Retina (tissue), 1 donor: ENCODE data around the gene ATG5.
"Not testable (repeated sequence)": the region's sequence is repeated elsewhere in the genome, so short reads cannot be mapped to it uniquely, and the experiment has no call there.

Source experiments
- DNase-seq: peaks from one replicate; pipeline ENCODE4 v3.0.0-alpha.2; 2016

Gene ATG5

DNA sequence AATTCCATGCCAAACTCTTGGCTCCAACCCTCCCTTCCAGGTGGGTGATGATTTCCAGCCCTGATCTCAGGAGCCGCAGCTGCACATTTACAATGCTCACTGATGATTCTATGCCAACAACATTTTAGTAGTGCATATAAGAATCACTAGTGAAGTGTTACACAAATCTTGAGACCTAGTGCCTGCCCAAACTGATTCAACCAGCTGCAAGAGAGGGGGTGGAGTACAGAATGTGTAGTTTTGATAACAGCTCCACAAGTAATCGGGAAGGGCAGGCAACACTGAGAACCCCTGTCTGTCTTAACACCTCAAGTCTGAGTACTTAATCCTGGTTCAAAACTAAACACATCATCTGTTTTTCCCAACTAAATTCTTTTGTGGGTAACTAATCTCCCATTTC lies 147.8 kb downstream of the ATG5 start:
- DNase-seq, result no peak

DNA sequence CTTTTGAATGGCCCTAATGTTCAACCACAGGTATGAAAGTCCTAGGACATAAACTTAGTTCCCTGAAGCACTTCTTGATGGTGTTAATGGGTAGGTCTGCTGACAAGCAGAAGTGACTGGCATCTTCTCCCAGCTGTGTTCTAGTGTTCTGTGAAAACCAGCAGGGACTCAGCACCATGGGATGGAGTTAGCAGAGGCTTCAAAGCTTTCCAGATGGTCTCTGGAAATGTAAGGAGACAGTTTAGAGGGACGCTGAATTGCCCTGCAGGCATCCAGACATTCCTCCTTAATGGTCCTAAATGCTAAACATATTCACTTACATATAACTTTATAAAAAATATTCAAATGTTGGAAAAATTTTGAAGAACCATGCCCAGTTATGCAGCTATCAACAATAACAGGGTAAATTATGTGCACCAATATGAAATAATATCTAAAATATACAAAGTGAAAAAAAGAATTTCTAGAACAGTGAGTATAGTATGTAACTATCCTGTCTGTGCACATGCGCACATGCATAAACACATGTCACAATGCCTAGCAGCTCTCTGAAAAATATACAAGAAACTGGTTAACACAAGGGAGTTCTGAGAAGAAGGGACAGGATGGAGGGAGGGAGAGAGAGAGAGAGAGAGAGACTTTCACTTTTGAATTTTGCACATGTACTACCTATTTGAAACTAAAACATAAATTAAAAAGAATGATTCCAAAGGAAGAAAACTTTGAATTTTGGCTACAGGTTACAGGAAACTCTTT lies 152.3 kb downstream of the ATG5 start:
- no peak for DNase-seq

DNA sequence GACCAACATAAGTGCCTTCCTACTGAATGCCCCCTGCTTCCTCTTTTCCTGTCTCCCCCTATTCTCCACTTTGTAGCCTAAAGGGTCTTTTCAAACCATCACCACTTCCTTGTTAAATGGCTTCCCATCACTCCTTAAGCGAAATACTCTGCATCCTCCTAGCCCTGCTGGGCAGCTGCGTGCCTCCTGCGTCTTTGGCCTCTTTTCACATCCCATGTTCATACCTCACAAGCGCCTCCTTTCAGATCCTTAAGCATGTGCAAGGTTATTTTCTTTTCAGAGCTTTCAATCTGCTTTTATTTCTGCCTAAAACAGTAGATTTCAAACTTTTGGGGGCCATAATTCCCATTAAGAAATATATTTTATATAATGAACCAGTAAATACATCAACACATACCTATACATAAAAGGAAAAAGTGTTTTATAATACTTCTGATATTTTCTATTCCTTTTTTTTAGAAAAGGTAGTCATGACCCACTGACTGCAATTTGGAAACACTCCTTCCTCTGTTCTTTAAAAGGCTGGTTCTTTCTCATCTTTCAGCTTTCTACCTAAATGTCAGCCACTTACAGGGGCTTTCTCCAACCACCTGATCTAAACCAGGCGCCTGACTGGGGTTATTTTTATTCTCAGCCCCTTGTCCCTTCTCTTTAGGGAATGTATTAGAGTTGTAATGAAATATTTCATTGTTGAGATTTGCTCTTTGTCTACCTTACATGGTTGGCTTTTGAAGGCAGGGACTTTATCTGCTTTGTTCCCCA lies 155.3 kb downstream of the ATG5 start:
- DNase-seq, result no peak

DNA sequence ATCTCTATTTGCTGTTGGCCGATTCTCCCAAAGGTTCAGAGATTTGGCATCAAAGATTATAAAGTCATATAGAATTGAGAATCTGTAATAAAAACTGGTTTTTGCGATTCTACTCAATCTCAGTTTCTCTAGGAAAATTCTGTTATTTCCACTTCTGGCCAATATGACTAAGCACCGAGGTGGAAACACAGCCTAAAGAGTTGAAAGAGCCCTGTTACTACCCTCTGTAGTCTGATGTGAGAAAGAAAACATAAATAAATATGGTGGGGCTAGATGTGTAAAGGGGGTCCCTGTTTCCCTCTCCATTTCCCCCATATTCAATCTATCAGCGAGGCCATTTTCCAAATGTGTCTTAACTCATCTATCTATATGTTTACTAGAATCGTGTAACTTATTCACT lies 156.0 kb downstream of the ATG5 start:
- DNase-seq, result no peak

DNA sequence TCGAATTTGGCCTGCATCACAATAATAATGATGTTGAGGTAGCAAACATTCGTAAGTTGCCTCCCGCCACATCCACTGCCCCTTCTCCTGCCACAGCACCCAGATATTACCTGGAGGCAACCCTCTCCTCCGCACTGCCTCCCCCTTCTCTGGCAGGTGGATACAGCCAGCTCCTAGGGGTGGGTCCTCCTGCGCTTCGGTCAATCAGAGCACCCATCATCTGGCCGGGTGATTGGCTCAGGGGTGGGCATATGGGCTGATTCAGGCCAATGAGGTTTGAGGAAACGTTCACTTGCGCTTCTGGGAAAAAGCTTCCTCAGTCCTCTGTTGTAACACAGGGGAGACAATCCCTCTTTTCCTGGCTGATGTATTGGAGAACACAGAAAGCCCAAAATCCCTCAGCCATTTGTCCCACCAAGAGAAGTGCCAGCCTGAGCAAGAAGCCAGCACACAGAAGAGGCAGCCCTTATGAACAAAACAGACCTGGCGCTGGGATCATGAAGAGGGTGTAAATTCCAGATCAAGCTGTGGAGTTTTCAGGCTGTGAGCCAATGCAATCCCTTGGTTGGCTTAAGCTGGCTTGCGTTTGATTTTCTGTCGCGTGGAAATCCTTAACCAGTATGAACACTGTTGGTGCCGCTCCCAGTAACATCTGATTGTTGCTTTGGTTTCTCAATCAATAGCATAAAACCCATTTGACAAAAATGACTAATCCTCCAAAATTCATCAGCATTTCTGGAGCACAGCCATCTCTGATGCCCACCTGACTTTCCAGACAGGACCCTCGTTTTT lies 157.3 kb downstream of the ATG5 start:
- DNase-seq, result no peak

DNA sequence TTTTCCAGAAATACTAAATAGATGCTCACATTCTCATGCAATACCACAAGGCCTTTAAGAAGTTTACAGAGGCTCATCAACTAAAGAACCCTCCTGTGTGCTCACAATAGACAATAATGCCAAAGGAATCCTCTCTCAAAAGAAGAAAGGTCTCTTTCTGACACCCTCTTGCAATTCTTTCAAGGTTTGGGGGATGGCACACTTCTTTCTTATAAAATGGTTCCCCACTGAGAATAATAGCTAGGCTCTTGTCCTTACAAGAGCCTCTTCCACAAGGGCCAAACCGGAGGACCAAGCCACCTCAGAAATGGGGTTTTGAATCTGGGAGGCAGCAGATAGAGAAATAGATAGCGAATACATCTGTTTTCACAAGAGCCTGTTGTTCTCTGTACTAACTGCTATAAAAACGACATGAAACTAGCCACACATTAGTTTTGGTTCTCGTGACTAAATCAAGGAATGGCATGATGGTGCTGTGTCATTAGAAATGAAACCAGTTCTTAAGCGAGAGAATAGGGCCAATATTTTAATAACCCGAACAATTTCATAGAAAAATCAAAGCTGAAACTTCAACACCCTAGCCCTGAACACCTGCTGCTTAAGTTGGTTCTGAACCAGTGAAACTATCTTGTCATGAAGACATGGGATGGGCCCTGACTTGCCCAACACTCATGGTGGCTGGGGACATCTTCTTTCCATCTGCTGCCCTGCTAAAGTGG lies 158.3 kb downstream of the ATG5 start:
- no peak for DNase-seq

DNA sequence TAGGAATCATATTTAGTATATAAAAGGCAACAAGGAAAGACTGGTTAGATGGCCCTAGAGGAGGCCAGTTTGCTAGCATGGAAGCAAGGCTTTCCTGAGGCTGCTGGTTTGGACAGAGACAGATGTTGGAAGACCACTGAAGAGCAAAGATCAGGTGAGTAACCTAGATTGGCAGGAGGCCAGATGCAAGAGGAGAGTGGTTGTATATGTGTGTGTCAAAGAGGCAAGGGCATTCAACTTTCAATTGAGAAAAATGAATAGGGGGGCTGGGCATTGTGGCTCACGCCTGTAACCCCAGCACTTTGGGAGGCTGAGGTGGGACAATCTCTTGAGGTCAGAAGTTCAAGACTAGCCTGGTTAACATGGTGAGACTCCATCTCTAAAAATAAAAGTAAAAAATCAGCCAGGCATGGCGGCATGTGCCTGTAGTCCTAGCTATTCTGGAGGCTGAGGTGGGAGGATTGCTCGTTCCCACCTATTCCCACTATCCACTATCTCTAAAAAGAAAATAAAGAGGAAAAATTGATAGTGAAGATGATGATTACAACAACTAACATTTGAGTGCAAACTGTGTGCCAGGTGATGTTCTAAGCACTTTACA lies 159.6 kb downstream of the ATG5 start:
- DNase-seq, result no peak

DNA sequence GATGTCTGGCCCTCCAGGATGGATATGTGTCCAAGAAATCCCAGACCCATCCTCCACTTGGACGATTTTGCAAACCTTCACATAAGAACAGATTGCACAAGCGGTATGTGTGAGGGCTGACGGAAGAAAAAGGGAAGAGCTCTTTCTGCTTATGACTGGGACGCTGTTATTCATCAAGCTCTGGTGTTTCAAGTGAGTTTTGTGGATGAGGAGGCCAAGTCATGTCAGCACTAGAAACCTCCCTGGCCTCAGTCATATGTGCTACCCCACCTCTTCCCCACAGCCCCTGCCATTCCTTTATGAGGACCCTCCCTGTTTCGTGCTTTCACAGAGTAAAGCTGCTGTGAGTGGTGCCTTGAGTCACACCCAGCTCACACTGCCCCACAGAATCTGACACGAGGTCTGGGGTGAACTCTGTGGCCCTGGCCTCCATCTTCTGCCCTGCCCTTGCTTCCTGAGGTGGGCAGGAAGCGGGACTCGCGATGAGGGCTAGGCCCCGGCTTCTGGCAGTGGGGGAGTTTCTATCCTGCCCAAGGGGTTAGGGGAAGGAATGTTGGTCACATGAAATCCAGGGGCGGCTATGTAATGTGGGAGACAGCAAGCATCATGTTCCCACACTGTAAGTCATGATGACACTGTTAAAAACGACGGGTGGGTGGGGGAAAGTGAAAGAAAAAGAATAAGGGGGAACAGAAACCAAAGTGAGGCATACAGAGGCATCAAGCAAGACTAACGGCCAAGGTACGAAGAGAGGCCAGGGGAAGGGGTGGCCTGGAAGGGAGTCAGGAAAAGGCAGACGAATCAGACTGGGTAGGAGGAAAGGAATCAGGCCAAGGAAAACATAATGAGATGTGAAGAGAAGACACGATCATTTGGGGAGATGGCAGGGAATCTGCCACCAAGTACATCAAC lies 161.3 kb downstream of the ATG5 start:
- DNase-seq, result no peak

DNA sequence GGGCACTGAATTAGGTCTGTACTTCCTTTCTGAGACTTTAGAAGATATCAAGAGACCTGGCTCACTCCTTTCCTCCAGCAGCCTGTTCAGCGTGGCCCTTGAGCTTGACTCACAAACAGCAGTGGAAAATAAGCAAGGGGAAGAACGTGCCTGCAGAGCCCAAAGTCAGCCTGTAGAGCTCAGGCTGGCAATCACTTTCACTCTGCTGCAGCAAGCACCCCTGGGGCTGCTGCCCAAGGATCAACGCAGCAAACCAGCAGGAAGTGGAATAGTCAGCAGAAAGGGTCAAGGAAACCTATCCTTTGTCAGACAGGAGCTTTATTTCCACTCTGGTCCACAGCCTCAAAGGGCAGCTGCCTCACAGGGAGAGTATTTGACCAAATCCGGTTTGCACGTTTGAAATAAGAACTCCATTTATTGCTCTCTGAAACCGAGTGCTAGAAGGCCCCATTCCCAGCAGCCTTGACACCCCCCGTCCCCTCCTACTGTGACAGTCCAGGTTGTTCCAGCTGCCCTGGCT lies 162.1 kb downstream of the ATG5 start:
- peak; percentile 52 for DNase-seq

DNA sequence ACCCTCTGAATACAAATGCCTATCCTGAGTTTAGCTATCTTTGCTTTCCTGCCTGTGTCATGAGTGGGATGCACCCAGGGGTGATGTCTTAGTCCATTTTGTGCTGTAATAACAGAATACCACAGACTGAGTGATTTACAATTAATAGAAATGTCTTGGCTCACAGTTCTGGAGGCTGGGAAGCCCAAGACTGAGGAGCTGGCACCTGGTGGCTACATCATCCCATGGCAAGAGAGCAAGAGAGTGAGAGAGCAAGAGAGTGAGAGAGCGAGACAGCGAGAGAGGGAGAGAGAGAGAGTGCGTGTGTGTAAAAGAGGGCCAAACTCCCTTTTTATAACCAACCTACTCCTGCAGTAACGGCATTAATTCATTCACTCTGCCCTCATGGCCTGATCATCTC lies 162.6 kb downstream of the ATG5 start:
- no peak for DNase-seq

DNA sequence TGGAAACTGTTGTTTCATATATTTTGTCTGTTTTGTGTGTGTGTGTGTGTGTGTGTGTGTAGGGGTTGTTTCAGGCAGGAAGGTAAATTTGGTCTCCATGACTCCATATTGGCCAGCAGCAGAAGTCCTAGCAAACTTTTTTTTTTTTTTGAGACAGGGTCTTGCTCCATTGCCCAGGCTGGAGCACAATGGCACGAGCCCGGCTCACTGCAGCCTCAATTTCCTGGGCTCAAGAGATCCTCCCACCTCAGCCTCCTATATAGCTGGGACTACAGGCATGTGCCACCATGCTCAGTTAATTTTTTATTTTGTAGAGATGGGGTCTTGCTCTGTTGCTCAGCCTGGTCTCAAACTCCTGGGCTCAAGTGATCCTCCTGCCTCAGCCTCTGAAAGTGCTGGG lies 163.7 kb downstream of the ATG5 start:
- DNase-seq, result no peak

DNA sequence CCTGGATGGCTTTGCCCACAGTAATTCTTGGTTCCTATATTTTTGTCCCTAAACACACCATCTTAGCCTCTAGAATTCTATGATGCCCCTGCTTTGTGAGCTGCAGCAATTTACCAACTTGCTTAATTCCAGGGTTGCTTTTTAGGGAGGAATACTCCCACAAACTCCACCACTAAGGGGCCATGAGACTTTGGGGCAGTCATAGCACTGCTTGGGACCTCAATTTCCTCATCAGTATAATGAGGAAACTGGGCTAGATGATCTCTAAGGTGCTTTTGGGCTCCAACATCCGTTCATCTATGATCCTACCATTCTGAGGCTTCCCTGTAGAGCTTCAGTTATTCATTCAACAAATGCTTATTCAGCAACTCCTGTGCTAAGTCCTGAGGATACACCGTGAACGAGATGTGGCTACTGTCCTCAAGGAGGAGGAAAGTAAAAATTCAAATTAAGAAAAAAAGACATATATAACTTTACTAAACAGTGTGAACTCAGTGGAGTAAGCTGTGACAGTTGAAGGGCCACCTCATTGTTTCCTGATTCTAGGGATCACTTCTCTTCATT lies 164.2 kb downstream of the ATG5 start:
- no peak for DNase-seq

DNA sequence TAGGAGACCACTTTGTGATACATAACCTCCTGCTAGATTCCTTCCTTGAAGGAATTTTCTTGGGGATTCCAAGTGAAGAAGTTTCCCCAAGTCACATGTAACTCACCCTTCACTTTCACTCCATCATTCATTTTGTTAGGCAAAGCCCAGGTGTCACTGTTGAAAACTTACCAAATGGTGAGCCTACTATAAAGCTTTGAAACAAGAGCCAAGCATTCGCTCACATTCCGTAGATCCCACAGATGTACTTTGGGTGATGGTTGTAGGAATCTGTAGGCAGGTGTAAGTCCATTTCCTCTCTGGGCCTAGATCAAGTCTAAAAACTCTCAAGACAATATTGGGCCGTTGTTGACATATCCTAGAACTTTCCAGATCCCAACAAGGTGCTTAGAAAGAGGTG lies 165.4 kb downstream of the ATG5 start:
- no peak for DNase-seq

DNA sequence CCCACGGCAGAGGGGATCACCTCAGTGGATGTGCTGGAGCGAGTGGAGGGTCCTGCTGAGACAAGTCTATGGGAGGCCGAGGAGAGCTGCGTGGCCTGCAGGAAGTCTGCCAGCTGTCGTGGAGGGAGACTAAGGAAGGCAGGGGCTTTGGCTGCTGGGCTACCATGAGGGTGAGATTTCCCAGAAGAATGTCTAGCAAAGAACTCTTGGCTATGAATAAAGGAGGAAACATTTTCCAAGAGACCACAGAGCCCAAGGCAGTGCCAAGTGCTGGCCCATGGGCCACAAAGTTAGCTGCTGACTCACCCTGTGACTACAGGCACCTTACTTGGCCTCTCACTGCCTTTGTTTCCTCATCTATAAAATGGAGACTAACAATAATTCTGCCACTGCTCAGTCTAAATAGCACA lies 166.0 kb downstream of the ATG5 start:
- no peak for DNase-seq

DNA sequence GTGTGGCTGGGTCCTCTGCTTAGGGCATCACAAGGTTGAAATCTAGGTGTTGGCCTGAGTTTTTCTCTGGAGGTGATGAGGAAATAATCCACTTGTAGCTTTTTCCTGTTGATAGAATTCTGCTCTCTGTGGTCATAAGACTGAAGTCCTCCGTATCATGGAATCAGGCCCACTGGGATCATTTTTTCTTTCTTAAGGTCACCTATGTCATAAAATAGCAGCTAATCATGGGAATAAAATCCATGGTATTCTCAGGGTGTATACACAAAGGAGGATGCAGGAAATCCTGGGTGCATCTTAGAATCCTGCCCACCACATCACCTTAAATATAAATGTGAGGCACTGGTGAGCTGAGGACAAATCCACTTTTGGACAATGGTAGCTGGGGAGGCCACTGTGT lies 166.7 kb downstream of the ATG5 start:
- no peak for DNase-seq

DNA sequence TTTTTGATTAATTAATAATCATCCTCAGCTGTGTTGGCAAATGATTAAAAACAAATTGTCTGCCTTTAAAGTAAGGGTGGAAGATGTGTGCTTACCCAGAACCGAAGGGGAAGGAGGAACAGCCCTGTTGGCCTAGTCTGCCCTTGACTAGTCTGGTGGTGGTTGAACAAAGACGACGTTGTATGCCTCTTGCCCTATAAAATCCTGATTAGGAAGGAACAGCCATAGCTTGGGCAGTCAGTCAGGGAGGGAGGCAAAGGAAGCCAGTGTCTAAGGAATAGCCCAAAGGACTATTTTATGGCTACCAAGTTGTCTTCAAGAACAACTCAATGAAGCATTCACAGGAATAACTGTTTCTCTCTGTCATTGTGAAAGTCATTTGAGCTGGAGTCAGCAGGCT lies 168.7 kb downstream of the ATG5 start:
- DNase-seq, result no peak

DNA sequence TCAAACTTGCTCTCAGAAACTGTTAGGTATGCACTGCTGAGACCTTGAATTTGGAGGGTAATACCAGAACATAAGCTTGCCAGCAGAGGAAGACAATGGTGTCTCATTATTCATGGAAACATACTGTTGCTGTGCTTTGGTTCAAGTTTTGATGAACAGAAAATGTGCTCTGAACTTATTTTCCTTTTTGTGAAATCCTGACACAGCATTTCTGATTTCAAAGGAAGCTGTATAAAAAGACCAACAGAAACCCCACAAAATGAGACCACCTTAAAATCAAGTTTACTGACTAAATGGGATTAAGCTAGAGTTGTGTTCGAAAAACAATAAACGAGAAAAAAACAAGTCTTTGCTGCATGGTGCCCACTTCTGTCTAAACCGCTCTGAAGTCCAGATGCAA lies 169.1 kb downstream of the ATG5 start:
- no peak for DNase-seq

DNA sequence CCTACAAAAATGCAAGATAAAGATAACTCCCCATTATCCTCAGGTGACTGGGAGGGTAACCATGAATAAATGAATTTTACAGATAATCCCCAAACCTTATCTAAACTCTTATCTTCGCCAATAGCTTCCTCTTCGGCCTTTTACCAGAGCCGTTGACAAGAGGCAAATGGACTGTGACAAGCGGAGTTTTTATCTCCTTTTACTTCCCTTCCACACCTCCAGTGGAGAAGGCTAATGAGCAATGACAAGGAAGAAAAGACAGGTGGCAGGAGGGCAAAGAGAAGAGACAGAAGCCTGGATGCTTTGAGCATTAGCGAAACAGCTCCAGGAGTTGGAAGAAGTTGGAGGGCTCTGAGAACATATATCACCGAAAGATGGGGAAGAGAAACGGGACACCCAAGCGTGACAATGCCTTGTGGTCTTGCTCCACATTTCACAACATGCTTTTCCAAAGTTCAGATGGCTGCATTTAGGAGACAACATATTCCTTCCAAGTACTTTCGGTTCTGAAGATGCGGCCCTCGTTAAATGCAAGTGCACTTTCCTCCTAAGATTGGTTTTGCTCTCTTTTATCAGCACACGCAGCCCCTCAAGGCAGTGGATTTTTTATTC lies 170.2 kb downstream of the ATG5 start:
- no peak for DNase-seq

DNA sequence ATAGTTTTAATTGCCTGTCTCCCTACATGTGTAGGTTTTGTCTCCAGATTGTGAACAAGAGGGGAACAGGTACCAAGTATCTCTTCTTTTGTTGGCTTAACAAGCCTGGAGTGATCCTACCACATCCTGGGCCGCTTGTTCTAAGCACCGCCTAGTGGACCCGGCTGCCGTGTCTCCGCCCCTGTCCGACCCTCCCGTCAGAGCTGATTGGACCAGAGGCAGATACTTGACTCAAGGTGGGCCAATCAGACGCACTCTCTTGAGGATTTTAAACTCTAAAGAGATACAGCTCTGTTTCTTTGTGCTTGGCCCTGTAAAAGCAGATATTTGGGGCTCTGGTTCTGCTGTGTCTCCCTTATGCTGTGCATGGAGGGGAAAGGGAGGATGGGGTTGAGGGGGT lies 171.2 kb downstream of the ATG5 start:
- no peak for DNase-seq

DNA sequence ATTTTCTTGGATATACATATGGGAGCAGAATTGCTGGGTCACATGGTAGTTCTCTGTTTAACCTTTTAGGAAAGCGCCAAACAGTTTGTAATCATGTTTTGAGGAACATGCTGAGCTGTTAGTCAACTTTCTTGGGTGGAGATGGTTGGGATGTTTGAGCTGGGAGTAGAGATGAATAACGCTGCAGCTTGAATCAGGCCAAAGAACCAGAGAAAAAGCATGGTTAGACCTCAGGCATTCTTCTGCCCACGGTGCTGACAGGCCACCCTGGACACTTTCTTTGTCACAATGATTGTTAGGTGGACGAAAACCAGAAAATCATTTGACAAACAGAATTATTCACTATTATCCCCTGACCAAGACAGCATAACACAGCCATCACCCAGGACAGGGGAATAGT lies 172.6 kb downstream of the ATG5 start:
- DNase-seq, result no peak

DNA sequence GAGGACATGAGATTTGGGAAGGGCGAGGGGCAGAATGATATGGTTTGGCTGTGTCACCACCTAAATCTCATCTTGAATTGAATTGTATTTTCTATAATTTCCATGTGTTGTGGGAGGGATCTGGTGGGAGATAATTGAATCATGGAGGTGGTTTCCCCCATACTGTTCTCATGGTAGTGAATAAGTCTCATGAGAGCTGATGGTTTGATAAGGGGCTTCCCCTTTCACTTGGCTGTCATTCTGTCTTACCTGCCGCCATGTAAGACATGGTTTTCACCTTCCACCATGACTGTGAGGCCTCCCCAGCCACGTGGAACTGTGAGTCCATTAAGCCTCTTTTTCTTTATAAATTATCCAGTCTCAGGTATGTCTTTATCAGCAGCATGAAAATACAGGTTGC lies 173.1 kb downstream of the ATG5 start:
- not testable (repeated sequence) for DNase-seq
